Activated CD8-positive, alpha-beta memory T cell treated with anti-CD3 and anti-CD28 coated beads, Interleukin-2, amount 50 U/mL, for 1 hour (primary cell): Measurements from ENCODE around the gene NFILZ.
"Not testable (repeated sequence)": the region's sequence is repeated elsewhere in the genome, so short reads cannot be mapped to it uniquely, and the experiment has no call there.

ENCODE experiments used
- DNase-seq: peaks from one replicate; pipeline ENCODE4 v3.0.0-alpha.2; 2020; ENCODE audit errors: extremely low read depth

The NFILZ gene

DNA sequence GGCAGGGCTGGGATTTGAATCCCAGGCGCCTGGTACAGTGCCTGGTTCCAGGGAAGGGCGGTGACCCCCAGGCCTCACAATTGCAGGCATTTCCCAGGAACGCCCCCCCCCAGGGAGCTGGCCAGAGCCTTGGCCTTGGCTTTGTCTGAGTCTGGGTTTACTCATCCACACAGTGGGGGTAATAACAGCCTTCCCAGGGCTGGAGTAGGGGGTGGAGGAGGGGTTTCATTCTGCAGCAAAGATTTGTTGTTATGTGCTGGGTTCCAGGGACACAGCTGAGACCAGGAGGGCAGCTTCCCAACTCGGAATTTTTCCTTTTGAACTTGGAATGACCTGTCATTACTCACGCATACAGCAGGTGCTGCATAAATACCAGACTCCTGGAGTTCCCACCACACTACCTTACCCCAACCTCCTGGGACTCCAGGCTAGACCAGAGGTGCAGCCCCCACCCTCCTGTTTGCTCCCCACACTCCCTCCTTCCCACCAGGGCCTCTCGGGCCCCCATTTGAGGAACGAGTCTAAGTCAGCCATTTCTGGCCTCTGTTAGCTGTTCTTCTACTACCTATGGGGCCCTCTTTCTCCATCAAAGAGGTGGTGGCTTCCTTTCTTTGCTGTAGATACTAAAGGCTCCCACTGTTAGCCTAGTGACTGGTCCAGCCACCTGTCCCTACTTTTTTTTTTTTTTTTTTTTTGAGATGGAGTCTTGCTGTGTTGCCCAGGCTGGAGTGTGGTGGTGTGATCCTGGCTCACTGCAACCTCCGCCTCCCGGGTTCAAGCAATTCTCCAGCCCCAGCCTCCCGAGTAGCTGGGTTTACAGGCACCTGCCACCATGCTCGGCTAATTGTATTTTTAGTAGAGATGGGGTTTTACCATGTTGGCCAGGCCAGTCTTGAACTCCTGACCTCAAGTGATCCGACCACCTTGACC lies 18.3 kb upstream of the NFILZ start:
- no peak for DNase-seq

- no peak for DNase-seq
Observed at GRCh38 chr19:8612807-8613171, 17.6 kb upstream of the NFILZ start.

- no peak for DNase-seq
Observed at GRCh38 chr19:8614455-8614854, 16.0 kb upstream of the NFILZ start.

GRCh38 chr19:8615024-8615423 lies 15.4 kb upstream of the NFILZ start:
- DNase-seq = no peak

DNA sequence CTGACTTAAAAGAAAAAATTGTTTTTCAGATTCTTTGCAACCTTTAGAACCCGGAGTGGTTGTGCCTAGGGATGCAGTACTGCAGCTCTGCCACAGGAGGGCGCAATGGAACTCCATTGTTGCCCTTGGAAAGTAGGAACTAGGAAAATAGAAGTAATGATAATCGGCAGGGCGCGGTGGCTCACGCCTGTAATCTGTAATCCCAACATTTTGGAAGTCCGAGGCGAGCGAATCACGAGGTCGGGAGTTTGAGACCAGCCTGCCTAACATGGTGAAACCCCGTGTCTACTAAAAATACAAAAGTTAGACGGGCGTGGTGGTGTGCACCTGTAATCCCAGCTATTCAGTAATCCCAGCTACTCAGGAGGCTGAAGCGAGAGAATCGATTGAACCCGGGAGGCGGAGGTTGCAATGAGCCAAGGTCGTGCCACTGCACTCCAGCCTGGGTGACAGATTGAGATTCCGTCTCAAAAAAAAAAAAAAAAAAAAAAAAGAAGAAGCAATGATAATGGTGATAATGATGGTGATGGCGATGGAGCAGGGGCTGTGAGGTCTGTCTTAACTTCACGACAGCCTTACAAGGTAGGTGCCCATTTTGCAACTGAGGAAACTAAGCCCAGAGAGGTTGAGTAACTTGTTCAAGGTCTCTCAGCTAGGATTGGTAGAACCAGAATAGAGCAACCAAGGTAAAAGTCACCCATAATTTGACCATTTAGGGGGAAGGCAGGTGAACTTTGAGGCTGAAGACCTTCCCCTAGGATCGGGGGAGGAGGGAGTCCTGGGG lies 14.4 kb upstream of the NFILZ start:
- DNase-seq = no peak

- DNase-seq = no peak
Observed at GRCh38 chr19:8616861-8617260, 13.6 kb upstream of the NFILZ start.

GRCh38 chr19:8617325-8617724 lies 13.1 kb upstream of the NFILZ start:
- DNase-seq = not testable (repeated sequence)

- no peak for DNase-seq
Observed at GRCh38 chr19:8617984-8618383, 12.4 kb upstream of the NFILZ start.

DNA sequence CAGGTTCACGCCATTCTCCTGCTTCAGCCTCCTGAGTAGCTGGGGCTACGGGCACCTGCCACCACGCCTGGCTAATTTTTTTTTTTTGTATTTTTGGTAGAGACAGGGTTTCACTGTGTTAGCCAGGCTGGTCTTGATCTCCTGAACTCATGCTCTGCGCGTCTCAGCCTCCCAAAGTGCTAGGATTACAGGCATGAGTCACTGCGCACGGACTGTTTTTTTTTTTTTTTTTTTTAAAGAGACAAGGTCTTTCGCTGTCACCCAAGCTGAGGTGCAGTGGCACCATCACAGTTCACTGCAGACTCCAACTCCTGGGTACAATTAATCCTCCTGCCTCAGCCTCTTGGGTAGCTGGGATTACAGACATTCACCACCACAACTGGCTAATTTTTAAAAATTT lies 11.7 kb upstream of the NFILZ start:
- no peak for DNase-seq

GRCh38 chr19:8622886-8623285 lies 7.5 kb upstream of the NFILZ start:
- DNase-seq = not testable (repeated sequence)

- DNase-seq = no peak
Observed at GRCh38 chr19:8626842-8627241, 3.6 kb upstream of the NFILZ start.

DNA sequence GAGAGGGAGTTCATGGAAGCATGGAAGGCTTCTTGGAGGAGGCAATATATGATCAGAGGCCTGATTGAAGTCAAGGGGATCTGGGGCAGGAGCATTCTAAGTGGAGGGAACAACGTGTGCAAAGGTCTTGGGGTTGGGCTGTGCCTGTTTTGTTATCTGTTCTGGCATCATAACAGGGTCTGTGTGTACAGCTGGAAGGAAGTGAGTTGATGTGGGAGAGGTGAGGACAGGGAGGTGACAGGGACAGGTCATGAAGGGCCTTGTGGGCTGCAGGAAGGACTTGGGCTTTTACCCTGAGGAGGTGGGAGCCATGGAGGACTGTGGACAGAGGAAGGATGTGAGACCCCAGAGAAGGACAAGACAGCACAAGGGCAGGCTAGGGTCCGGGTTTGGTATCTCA lies 1.2 kb upstream of the NFILZ start:
- no peak for DNase-seq

DNA sequence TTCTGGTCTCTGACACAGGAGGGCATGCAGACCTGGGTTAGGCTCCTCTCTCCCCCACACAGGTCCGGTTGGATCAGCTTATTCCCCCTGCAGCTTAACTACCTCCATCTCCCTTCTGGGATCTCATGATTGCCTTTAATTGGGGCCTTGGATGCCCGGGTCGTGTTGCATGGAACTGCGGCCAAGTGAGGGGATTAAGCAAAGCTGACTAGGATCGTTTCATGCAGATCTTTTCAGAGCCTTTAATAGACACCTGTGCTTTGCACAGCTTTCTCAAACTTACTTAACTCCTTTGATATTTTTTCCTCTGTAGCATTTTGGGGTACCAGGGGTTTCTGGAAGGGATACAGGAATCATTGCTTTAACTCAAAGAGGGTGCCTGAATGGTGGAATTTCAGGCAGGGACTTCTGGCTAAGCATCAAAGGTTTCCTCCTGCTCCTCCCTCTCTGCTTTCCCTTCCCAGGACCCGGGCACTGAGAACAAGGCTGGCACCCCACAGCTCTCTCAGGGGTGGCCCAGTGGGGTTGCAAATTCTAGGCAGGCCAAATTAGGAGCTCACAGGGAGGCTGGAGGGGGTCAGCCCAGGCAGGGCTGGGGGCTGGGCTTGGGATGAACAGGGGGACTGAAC lies 477 bp downstream of the NFILZ start:
- DNase-seq = no peak

DNA sequence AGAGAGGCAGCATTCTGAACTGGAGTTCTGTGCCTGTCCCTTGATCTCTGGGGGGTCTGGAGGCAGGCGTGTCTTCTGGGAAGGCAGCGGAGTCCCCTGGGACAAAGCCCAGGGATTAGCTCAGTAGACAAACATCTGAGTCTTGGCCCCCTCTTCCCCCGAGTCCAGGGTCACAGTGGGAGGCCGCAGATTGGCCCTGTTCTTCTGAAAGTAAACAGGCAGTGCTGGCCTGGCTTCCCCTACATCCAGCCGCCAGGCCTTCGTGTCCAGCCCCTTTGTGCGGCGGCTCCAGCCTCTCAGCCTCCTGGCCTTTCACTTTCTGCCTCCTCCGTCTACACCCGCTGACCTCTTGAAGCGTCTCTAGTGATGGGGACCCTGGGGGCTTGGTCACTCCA lies 989 bp downstream of the NFILZ start:
- no peak for DNase-seq

DNA sequence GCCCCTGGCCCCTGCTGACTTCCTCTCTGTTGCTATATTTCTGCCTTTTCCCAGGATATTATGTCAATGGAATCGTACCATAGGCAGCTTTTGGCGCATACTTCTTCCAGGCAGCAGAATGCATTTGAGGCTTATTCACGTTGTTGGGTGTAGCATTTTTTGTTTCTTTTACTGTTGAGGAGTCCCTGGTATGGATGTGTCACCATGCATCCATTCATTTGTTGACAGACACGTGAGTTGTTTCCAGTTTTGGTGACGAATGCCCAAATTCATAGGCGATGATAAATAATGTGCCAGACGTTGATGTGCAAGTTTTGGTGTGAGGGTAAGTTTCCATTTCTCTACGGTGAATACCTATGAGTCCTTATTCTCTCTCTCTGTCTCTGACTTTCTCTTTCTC lies 5.0 kb downstream of the NFILZ start:
- DNase-seq = no peak

GRCh38 chr19:8637070-8637469 lies 6.6 kb downstream of the NFILZ start:
- DNase-seq = not testable (repeated sequence)

DNA sequence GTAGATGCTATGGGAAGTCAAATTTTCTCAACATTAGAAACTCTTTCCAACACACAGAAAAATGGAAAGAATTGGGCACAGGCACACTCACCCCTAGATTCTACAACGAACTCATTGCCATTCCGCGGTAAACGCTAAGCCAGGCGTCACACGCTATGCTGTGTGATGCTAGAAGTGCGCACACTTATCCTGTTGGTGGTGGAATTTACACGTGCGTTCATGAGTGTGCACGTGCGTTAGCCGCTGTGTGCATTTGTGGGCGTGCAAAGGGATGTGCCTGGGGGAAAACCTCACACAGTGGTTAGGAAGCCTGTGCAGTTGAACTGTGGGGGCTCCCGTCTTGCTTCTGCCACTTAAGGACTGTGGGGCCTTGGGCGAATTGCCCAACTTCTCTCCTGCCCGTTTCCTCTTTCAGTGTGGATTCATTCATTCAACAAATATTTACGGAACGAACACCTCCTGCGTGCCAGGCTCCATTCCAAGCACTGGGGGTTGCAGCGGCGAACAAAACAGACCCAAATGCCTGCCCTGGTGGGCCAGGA lies 7.7 kb downstream of the NFILZ start:
- no peak for DNase-seq

GRCh38 chr19:8639821-8640401 lies 9.5 kb downstream of the NFILZ start:
- no peak for DNase-seq

GRCh38 chr19:8640402-8641004 lies 10.1 kb downstream of the NFILZ start:
- DNase-seq = no peak

- no peak for DNase-seq
Observed at GRCh38 chr19:8641221-8641907, 10.9 kb downstream of the NFILZ start.
